Right lobe of liver (tissue), 6 donors: ENCODE results near the gene DNMT3A. TPM values are rescaled to one million over a fixed set of nuclear protein-coding genes. Genes with fewer than 3 reads are reported as not detected.

ENCODE experiments used
- ATAC-seq, 4 donors: fragments of 200-7000 bp; cut with Tn5 transposase; one replicate each; pipeline ENCODE4 v1.9.1; 2020; ENCODE audit warnings: mild to moderate bottlenecking in 4 of 4, moderate library complexity in 4 of 4
- DNase-seq, 3 donors: peaks; one replicate each; pipeline ENCODE4 v3.0.0-alpha.2; 2020
- H3K27ac ChIP-seq, 3 donors: fragments of 200-600 bp; one replicate each; pipeline ENCODE4 v1.8.0; 2022
- H3K27me3 ChIP-seq, 2 donors: fragments of 200-600 bp; one replicate each; pipeline ENCODE4 v1.8.0; 2022
- H3K36me3 ChIP-seq, 4 donors: fragments of 200-600 bp; sonication (generic) in 1 of 4; one replicate each; pipeline versions ENCODE4 v1.5.1 to v1.8.0; 2017 to 2022; ENCODE audit warnings: control low read depth in 1 of 4
- H3K4me1 ChIP-seq, 4 donors: fragments of 200-600 bp; sonication (generic) in 1 of 4; one replicate each; pipeline versions ENCODE4 v1.5.1 to v1.8.0; 2017 to 2022; ENCODE audit warnings: control low read depth in 1 of 4
- H3K4me3 ChIP-seq, 3 donors: fragments of 200-600 bp; one replicate each; pipeline ENCODE4 v1.8.0; 2022
- H3K9me3 ChIP-seq, 4 donors: fragments of 200-600 bp; sonication (generic) in 1 of 4; one replicate each; pipeline versions ENCODE4 v1.5.1 to v1.8.0; 2017 to 2022; ENCODE audit warnings: control low read depth in 1 of 4
- POLR2A ChIP-seq: fragments of 450-650 bp; IDR thresholded peaks from one replicate; pipeline ENCODE4 v1.6.1; 2017; ENCODE audit warnings: antibody characterized with exemption, mild to moderate bottlenecking
- WGBS: methylation state at CpG from one replicate; pipeline ENCODE4 v1.1.6; 2018; ENCODE audit warnings: low coverage, low lambda C conversion rate; ENCODE audit not compliant: insufficient coverage; ENCODE audit errors: missing lambda C conversion rate; 5-methylcytosine and 5-hydroxymethylcytosine counted together
- intact Hi-C, 2 donors: fragments of 100-400 bp; cut with DNase I; formaldehyde crosslinking; loops; one replicate each; pipeline versions ENCODE4 v1.11.2 to v1.14.1; 2022
- total RNA-seq, 6 experiments: library from RNA; depleted of rRNA in 2 of 6; stranded (reverse); fragments of >200 nt in 2 of 6; fragmentation: NEBNext Ultra II Directional in 3 of 6; extraction: Animal tissue kit (Norgen Biotek cat#: 25700) in 3 of 6; gene quantifications; one replicate each; pipeline versions ENCODE4 v1.1.0 to v1.2.4, GENCODE V29; 2016 to 2023
- TF ChIP-seq, protein P1 (sequence below), 4 donors: fragments of 200-600 bp in 3 of 4; fragments of 450-650 bp in 1 of 4; IDR thresholded peaks; one replicate each; pipeline versions ENCODE4 v1.5.1 to v1.8.0; 2016 to 2022; ENCODE audit warnings: antibody characterized with exemption in 4 of 4, mild to moderate bottlenecking in 2 of 4
- donor health status: DM: no; HTN: yes; CAD: no.
- donor health status: DM: no; HTN: no; CAD: no.
- donor health status: DM: no; HTN: no; CAD: no.
- donor health status: DM: no; HTN: yes; CAD: no.
- donor health status: DM: no; HTN: yes; CAD: no.

Gene DNMT3A
- total RNA-seq, 6 experiments from 2014 or later, result 4.9 to 13.3 (median 9.3) TPM

DNA sequence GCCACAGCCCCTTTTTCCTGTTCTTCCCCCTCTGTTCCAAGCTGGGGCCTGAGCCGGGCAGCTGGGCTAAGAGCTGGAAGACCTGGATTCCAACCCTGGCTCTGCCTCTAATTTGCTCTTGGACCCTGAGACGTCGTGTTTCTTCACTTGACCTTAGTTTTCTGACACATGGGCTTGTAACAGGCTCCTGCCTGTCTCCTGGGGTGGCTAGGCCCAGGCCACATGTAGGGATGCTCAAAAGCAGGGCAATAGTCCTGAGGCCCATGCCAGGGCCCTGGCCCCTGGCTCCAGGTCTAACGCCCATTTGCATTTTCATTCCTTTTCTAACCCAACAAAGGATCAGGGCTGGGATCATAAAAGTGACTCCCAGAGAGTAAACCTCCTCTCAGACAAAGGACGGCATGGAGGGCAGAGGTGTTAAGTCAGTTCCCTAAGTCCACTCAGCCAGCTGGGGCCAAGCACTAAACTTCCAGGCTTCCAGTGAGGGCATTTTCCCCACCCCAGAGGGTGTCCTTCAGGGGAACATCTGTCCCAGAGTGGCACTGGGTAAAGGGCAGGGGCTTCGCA is 16.6 kb upstream of the DNMT3A start:
- no peak for TF ChIP-seq POLR2A
- TF ChIP-seq, protein P1, sequence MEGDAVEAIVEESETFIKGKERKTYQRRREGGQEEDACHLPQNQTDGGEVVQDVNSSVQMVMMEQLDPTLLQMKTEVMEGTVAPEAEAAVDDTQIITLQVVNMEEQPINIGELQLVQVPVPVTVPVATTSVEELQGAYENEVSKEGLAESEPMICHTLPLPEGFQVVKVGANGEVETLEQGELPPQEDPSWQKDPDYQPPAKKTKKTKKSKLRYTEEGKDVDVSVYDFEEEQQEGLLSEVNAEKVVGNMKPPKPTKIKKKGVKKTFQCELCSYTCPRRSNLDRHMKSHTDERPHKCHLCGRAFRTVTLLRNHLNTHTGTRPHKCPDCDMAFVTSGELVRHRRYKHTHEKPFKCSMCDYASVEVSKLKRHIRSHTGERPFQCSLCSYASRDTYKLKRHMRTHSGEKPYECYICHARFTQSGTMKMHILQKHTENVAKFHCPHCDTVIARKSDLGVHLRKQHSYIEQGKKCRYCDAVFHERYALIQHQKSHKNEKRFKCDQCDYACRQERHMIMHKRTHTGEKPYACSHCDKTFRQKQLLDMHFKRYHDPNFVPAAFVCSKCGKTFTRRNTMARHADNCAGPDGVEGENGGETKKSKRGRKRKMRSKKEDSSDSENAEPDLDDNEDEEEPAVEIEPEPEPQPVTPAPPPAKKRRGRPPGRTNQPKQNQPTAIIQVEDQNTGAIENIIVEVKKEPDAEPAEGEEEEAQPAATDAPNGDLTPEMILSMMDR (IDR thresholded peaks at IDR 0.05), result no peak
- Histone ChIP-seq H3K4me1 (no peaks in the 10 kb centered on the region), H3K27ac (no peak overlapping the region), H3K36me3 (no peaks in the 10 kb centered on the region), H3K4me3 (no peak overlapping the region), H3K27me3 (no peaks in the 10 kb centered on the region), H3K9me3 (no peaks in the 10 kb centered on the region)
- WGBS, result 78% methylated on average over 2 of the region's 6 CpGs
- ATAC-seq (no peak), DNase-seq (no peak)
- intact Hi-C loops, result no loop called here

DNA sequence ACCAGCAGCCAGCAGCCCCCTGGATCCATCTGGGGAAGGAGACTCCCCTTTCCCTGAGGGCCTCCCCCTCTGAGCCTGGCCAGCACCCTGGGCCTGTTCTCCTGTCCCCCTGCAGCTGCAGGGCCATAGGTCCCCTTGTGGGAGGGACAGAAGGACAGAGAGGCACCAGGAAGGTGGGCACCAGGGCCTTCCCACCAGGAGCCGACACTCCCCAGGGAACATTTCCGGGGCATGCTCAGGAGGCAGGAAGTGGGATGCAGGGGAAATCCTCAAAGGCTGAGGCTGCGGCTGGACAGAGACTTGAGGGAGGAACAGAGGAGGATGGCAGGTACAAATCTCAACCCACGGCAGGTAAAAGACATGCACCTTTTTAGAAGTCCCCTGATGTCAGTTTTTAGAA is 14.4 kb upstream of the DNMT3A start:
- DNase-seq (no peak), ATAC-seq (peak in 1 of 4 donors; percentile 17)
- no peak overlapping the region for H3K27ac ChIP-seq
- H3K9me3 ChIP-seq, result no peaks in the 10 kb centered on the region
- no peaks in the 10 kb centered on the region for H3K36me3 ChIP-seq
- no peaks in the 10 kb centered on the region for H3K27me3 ChIP-seq
- H3K4me3 ChIP-seq, result no peak overlapping the region
- no peaks in the 10 kb centered on the region for H3K4me1 ChIP-seq
- intact Hi-C loops, result no loop called here
- WGBS, result 34% methylated on average over 3 of the region's 4 CpGs
- TF ChIP-seq, protein P1 (IDR thresholded peaks at IDR 0.05), result no peak
- no peak for TF ChIP-seq POLR2A

DNA sequence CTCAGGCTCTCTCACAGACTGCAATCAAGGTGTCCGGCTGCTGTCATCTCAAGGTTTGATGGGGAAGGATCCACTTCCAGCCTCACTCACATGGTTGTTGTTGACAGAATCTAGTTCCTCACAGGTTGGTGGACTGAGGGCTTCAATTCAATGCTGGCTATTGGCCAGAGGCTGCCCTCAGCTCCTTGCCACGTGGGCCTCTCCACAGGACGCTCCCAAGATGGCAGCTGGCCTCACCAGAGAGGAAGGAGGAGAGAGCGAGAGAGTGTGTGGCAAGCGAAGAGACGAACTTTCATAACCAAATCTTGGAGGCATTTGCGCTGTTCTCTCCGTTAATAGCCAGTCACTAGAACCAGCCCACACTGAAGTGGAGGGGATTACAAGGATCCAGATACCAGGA is 13.5 kb upstream of the DNMT3A start:
- Histone ChIP-seq H3K9me3 (no peaks in the 10 kb centered on the region), H3K4me3 (no peak overlapping the region), H3K27ac (no peak overlapping the region), H3K4me1 (no peaks in the 10 kb centered on the region), H3K27me3 (no peaks in the 10 kb centered on the region), H3K36me3 (no peaks in the 10 kb centered on the region)
- no peak for TF ChIP-seq POLR2A
- TF ChIP-seq, protein P1 (IDR thresholded peaks at IDR 0.05), result no peak
- ATAC-seq (no peak), DNase-seq (no peak)
- WGBS, result 85% methylated on average over 4 of the region's 8 CpGs
- intact Hi-C loops, result no loop called here

- no peaks in the 10 kb centered on the region for H3K4me1 ChIP-seq
These were observed 12.4 kb upstream of the DNMT3A start for GRCh38 chr2:25354116-25354515.

More at GRCh38 chr2:25354116-25354515, 12.4 kb upstream of the DNMT3A start:
- DNase-seq (no peak), ATAC-seq (no peak)
- Histone ChIP-seq H3K4me3 (no peak overlapping the region), H3K36me3 (no peaks in the 10 kb centered on the region), H3K9me3 (no peaks in the 10 kb centered on the region), H3K27ac (no peak overlapping the region), H3K27me3 (no peaks in the 10 kb centered on the region)
- intact Hi-C loops, result no loop called here
- WGBS, result 62% methylated on average over 6 of the region's 6 CpGs
- TF ChIP-seq, protein P1 (IDR thresholded peaks at IDR 0.05), result no peak
- no peak for TF ChIP-seq POLR2A
